Activated CD8-positive, alpha-beta memory T cell treated with anti-CD3 and anti-CD28 coated beads, Interleukin-2, amount 10 ng/mL, durations not matched to agents 7 days and 5 days (primary cell): ENCODE results near the gene TMEM200B. TPM values are rescaled to one million over a fixed set of nuclear protein-coding genes. Genes with fewer than 3 reads are reported as not detected.
"Not testable (repeated sequence)": the region's sequence is repeated elsewhere in the genome, so short reads cannot be mapped to it uniquely, and the experiment has no call there.

ENCODE experiments used
- ATAC-seq: fragments of 150-1000 bp; cut with Tn5 transposase; one replicate; pipeline ENCODE4 v1.10.0; 2021; ENCODE audit warnings: moderate library complexity
- CTCF ChIA-PET: fragments of 350-600 bp; sonication (Branson Sonifier 250); formaldehyde crosslinking; loops from one replicate; lab custom pipeline; 2021; ENCODE audit warnings: antibody characterized with exemption; lab: Charles Lee
- DNase-seq: peaks from one replicate; pipeline ENCODE4 v3.0.0-alpha.2; 2020
- H3K27ac Mint-ChIP-seq: one replicate; pipeline ENCODE4 v1.8.0; 2021; ENCODE audit warnings: mild to moderate bottlenecking, mixed read lengths
- H3K27me3 Mint-ChIP-seq: one replicate; pipeline ENCODE4 v1.8.0; 2021; ENCODE audit warnings: mixed read lengths
- H3K36me3 Mint-ChIP-seq: one replicate; pipeline ENCODE4 v1.8.0; 2021; ENCODE audit warnings: mild to moderate bottlenecking, mixed read lengths
- H3K4me1 Mint-ChIP-seq: one replicate; pipeline ENCODE4 v1.8.0; 2021; ENCODE audit warnings: mixed read lengths
- H3K4me3 Mint-ChIP-seq: one replicate; pipeline ENCODE4 v1.8.0; 2021; ENCODE audit warnings: mild to moderate bottlenecking, moderate library complexity, mixed read lengths
- H3K9me3 Mint-ChIP-seq: one replicate; pipeline ENCODE4 v1.8.0; 2022; ENCODE audit warnings: low read depth, mixed read lengths
- total RNA-seq, 2 experiments: library from RNA; stranded (reverse); gene quantifications; one replicate each; pipeline ENCODE4 v1.2.3, GENCODE V29; 2021

The TMEM200B gene
- total RNA-seq, 2 experiments from 2014 or later, result 0.09 TPM; not detected in 1

GRCh38 chr1:29092704-29093103 lies 31.0 kb downstream of the TMEM200B start:
- H3K27me3 Mint-ChIP-seq, ATAC-seq, H3K4me1 Mint-ChIP-seq, H3K9me3 Mint-ChIP-seq, CTCF ChIA-PET, H3K27ac Mint-ChIP-seq, H3K4me3 Mint-ChIP-seq, DNase-seq: not testable (repeated sequence)
- peaks cover 18% of the 10 kb centered on the region for H3K36me3 Mint-ChIP-seq

GRCh38 chr1:29090937-29091618 lies 32.6 kb downstream of the TMEM200B start:
- Mint-ChIP-seq H3K36me3 (peaks cover 17% of the 10 kb centered on the region), H3K9me3 (peaks cover 4% of the 10 kb centered on the region), H3K27me3 (no peaks in the 10 kb centered on the region), H3K27ac (no peak overlapping the region), H3K4me1 (peaks cover 2% of the 10 kb centered on the region), H3K4me3 (no peak overlapping the region)
- ATAC-seq, result no peak
- no peak for DNase-seq
- CTCF ChIA-PET, result no interaction called here

- H3K4me1 Mint-ChIP-seq, result no peaks in the 10 kb centered on the region
- H3K36me3 Mint-ChIP-seq, result no peaks in the 10 kb centered on the region
- CTCF ChIA-PET, result interaction anchor here (0.5 kb wide), 1 partner anchor 301 kb away, joined by 3 read pairs; no protein-coding TSS in a partner anchor
- no peak overlapping the region for H3K27ac Mint-ChIP-seq
- H3K4me3 Mint-ChIP-seq, result no peak overlapping the region
- H3K9me3 Mint-ChIP-seq, result no peaks in the 10 kb centered on the region
- DNase-seq (no peak), ATAC-seq (no peak)
- H3K27me3 Mint-ChIP-seq, result no peaks in the 10 kb centered on the region
These were observed 39.5 kb downstream of the TMEM200B start for GRCh38 chr1:29084196-29084521.

GRCh38 chr1:29083317-29084195 lies 40.1 kb downstream of the TMEM200B start:
- ATAC-seq, result no peak
- no peaks in the 10 kb centered on the region for H3K4me1 Mint-ChIP-seq

DNA sequence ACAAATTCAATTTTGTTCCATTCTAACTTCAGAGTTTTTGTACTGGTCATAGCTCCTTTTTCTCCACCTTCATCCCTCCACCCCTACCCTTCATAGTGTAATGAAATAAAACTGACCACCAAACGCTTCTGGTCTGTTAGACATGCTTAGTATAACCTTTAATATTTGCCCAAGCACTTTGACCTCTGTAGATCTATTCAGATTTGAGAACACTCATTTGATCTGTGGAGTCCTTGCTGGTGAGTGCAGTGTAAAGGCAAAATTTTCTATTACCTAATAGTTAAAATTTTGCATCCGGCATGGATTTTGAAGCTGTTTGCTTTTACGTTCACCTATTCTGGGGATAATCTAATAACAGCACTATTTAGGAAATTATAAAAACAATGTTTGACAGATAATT lies 41.2 kb downstream of the TMEM200B start:
- CTCF ChIA-PET, result no interaction called here
- Mint-ChIP-seq H3K9me3 (no peaks in the 10 kb centered on the region), H3K27me3 (no peaks in the 10 kb centered on the region), H3K4me3 (no peak overlapping the region), H3K27ac (no peak overlapping the region), H3K4me1 (no peaks in the 10 kb centered on the region), H3K36me3 (no peaks in the 10 kb centered on the region)
- no peak for ATAC-seq
- no peak for DNase-seq

More at GRCh38 chr1:29083317-29084195, 40.1 kb downstream of the TMEM200B start:
- H3K27ac Mint-ChIP-seq, result no peak overlapping the region
- no peaks in the 10 kb centered on the region for H3K36me3 Mint-ChIP-seq
- no peaks in the 10 kb centered on the region for H3K9me3 Mint-ChIP-seq
- CTCF ChIA-PET, result interaction anchor here (0.5 kb wide), 1 partner anchor 300 kb away, joined by 3 read pairs; no protein-coding TSS in a partner anchor
- no peak for DNase-seq
- no peaks in the 10 kb centered on the region for H3K27me3 Mint-ChIP-seq
- H3K4me3 Mint-ChIP-seq, result no peak overlapping the region

GRCh38 chr1:29081201-29081600 lies 42.5 kb downstream of the TMEM200B start:
- Mint-ChIP-seq H3K4me3 (no peak overlapping the region), H3K36me3 (no peaks in the 10 kb centered on the region)
- CTCF ChIA-PET, result interaction anchor here (0.6 to 1.3 kb wide), 2 partner anchors 9 to 331 kb away, joined by 5 to 6 read pairs; no protein-coding TSS in a partner anchor

DNA sequence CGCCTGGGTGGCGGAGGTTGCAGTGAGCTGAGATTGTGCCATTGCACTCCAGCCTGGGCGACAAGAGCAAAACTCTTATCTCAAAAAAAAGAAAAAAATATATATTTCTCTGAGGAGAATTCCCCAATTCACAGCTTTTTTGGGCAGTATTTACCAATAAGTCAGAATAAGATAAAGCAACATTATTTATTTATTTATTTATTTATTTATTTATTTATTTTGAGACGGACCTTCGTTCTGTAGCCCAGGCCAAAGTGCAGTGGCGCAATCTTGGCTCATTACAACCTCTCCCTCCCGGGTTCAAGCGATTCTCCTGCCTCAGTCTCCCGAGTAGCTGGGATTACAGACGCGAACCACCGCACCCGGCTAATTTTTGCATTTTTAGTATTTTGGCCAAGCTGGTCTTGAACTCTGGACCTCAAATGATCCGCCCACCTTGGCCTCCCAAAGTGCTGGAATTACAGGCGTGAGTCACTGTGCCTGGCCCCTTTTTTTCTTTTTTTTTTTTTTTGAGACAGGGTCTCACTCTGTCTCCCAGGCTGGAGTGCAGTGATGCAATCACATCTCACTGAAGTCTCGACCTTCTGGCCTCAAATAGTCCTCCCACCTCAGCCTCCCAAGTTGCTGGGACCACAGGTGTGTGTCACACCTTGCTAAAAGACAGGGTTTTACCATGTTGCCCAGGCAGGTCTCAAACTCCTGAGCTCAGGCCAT lies 43.6 kb downstream of the TMEM200B start:
- H3K4me1 Mint-ChIP-seq, H3K4me3 Mint-ChIP-seq, H3K36me3 Mint-ChIP-seq, ATAC-seq, DNase-seq, H3K27me3 Mint-ChIP-seq, H3K9me3 Mint-ChIP-seq, H3K27ac Mint-ChIP-seq: not testable (repeated sequence)
- CTCF ChIA-PET, result interaction anchor here (1.2 to 1.3 kb wide), 3 partner anchors 8 to 15 kb away, joined by 3 to 6 read pairs (median 3); no protein-coding TSS in a partner anchor

More at GRCh38 chr1:29081201-29081600, 42.5 kb downstream of the TMEM200B start:
- DNase-seq (no peak), ATAC-seq (no peak)
- H3K4me1 Mint-ChIP-seq, result no peaks in the 10 kb centered on the region
- H3K27me3 Mint-ChIP-seq, result no peaks in the 10 kb centered on the region
- H3K27ac Mint-ChIP-seq, result no peak overlapping the region
- no peaks in the 10 kb centered on the region for H3K9me3 Mint-ChIP-seq

DNA sequence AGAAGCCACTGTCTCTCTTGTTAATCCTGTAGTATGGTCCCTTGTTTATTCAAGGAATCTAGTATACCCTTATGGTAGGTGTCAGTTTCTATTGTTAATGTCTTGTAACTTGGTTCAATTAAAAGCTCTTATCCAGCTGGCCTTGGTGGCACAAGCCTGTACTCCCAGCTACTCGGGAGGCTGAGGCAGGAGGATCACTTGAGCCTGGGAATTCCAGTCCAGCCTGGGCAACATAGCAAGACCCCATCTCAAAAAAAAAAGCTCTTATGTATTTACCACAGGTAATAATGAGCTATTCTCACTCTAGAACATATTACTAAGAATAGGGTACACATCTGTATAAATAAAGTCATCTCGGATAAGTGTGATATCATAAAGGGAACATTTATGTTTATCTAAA lies 46.5 kb downstream of the TMEM200B start:
- DNase-seq, result no peak
- H3K27ac Mint-ChIP-seq, result no peak overlapping the region
- H3K9me3 Mint-ChIP-seq, result no peaks in the 10 kb centered on the region
- no peak overlapping the region for H3K4me3 Mint-ChIP-seq
- CTCF ChIA-PET, result no interaction called here
- no peaks in the 10 kb centered on the region for H3K4me1 Mint-ChIP-seq
- peaks cover 3% of the 10 kb centered on the region for H3K36me3 Mint-ChIP-seq
- no peaks in the 10 kb centered on the region for H3K27me3 Mint-ChIP-seq
- no peak for ATAC-seq

Other genes with a start within 250 kb of the TMEM200B start
- 10 to 100 TPM; 73.7 to 83.8 TPM for gene EPB41, start 209.3 kb downstream of the TMEM200B start, total RNA-seq
- 100 to 1,000 TPM; 145 to 147 TPM for gene SRSF4, start 58.0 kb upstream of the TMEM200B start, total RNA-seq
- 10 to 100 TPM; 24.5 to 26.9 TPM for gene MECR, start 107.0 kb upstream of the TMEM200B start, total RNA-seq
- under 1 TPM; 0.47 to 0.64 TPM for gene PTPRU, start 112.6 kb upstream of the TMEM200B start, total RNA-seq